Measurements from ENCODE around the gene PADI4.

The PADI4 gene

DNA sequence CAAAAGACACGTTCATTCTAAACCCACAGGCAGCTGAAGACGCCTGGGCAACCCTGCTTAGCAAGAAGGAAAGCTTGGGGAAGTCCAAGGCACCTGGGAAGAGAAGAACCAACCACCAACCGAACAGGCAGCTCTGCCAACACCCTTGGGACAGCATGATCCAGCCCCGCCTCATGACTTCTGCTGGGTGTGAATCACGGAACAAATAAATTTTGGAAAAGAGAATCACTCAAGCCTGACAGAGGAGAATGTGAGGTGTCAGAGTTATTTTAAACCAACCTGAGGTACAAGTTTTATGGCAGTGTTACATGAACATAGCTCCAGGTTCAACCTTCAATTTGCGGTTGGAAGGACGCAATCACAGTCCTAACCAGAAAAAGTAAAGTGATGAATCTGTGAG is 10.0 kb upstream of the PADI4 start:
- peak overlapping the region; percentile 86 for H3K27ac ChIP-seq
- DNase-seq (ENCODE audit: low spot score), result peak; percentile 71
- POLR2A ChIA-PET (ENCODE audit: low non-redundant PET), result interaction anchor here (0.7 kb wide), 1 partner anchor 242 kb away, joined by 3 read pairs; no protein-coding TSS in a partner anchor
- no peak for TF ChIP-seq CTCF (conservative IDR thresholded peaks at IDR 0.05; ENCODE audit: low read depth)
- CTCF ChIA-PET, result no interaction called here

DNA sequence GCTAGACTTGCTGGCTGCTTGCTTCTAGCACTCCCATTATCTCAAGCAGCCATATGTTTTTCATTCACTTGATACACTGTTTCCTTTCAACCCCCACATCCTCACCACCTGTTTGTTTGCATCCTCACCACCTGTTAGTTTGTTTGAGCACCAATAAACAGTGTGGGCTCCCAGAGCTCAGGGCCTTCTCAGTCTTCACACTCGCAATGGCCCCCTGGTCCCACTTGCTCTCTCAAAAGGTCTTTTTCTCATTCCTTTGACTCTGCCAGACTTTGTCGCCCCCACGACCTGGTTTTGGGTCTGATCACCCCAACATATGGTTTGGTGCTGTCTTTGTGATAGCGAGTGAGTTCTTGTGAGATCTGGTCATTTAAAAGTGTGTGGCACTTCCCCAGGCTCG is 6.2 kb upstream of the PADI4 start:
- CTCF ChIA-PET, result no interaction called here

DNA sequence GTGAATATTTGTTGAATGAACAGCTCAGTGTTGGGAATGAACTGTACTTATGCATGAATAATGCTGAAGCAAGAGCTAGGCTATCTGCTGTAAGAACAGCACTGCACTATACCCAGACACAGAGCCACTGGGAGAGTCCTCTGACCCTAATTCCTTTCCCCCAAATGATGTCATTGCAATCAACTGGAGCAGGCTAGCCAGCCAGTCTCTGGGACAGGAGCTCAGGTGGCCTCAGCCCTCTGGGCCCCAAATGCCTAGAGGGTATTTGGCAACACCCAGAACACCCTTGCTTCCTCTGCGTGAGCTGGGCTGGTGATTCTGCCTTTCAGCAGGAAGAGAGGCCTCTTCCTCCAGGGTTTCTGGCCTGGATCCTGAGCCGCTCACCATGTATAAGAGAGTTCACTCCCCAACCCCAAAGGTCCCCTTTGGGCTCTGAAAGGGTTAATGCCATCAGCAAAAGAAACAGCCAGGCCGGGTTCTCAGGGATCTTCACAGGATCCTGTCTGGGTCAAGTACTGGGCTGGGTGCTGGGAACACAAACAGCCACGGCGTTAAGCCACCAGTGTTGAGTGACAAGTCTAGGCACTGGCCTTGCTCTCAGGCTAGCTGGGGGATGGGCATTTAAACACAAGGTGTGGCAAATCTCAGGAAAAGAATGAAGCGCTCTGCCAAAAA is 3.7 kb upstream of the PADI4 start:
- CTCF ChIA-PET, result interaction anchor here (0.6 kb wide), 1 partner anchor 167 kb away, joined by 3 read pairs; no protein-coding TSS in a partner anchor
- H3K27ac ChIP-seq, result peak overlapping the region; percentile 93
- TF ChIP-seq CTCF (conservative IDR thresholded peaks at IDR 0.05; ENCODE audit: low read depth), result no peak
- DNase-seq (ENCODE audit: low spot score), result peak; percentile 56
- POLR2A ChIA-PET (ENCODE audit: low non-redundant PET), result no interaction called here

More for the DNA sequence above, 6.2 kb upstream of the PADI4 start:
- no peak for DNase-seq (ENCODE audit: low spot score)
- POLR2A ChIA-PET (ENCODE audit: low non-redundant PET), result no interaction called here
- TF ChIP-seq CTCF (conservative IDR thresholded peaks at IDR 0.05; ENCODE audit: low read depth), result no peak
- H3K27ac ChIP-seq, result no peak overlapping the region

DNA sequence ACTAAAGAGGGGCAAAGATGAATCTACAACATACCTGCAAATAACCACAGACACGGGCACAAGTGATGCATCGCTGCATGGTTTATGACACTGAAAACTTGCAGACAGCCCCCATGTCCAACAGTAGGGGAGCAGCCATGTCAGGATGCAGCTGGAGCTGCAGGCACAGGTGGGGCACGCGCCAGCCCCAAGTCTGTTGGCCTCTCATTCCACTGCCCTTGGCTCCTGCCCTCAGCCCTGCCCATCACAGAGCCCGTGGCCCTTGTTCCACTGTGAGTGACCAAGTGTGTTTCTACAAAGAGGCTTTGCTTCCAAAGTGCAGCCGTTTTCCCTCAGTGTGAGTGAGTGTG is 3.2 kb upstream of the PADI4 start:
- TF ChIP-seq CTCF (conservative IDR thresholded peaks at IDR 0.05; ENCODE audit: low read depth), result no peak
- no peak for DNase-seq (ENCODE audit: low spot score)
- ChIA-PET POLR2A (ENCODE audit: low non-redundant PET) (no interaction called here), CTCF (no interaction called here)
- peak overlapping the region; percentile 93 for H3K27ac ChIP-seq

DNA sequence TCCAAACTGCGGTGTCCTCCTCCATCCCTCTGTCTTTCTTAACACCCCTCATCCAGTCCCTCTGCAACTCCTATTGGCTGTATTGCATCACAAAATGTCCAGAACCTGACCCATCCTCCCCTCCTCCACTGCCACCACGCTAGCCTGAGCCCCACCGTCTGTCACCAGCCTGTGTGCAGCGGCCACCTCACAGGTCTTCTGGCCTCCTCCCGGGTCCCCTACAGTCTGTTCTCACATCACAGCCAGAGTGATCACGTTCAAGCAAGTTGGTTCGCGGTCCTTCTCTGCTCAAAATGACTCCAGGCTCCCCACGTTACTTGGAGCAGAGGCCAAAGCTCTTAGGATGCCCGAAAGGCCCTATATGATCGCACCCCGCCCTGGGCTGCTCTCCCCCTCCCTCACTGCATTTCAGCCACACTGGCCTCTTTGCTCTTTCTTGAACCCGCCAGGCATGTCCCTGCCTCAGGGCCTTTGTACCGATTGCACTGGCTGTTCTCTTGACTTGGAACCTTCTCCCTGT is 2.4 kb upstream of the PADI4 start:
- no peak for TF ChIP-seq CTCF (conservative IDR thresholded peaks at IDR 0.05; ENCODE audit: low read depth)
- ChIA-PET POLR2A (ENCODE audit: low non-redundant PET) (no interaction called here), CTCF (no interaction called here)
- DNase-seq (ENCODE audit: low spot score), result no peak
- H3K27ac ChIP-seq, result peak overlapping the region; percentile 93

GRCh38 chr1:17306407-17306806 is 1.6 kb upstream of the PADI4 start:
- ChIA-PET POLR2A (ENCODE audit: low non-redundant PET) (no interaction called here), CTCF (no interaction called here)
- no peak for TF ChIP-seq CTCF (conservative IDR thresholded peaks at IDR 0.05; ENCODE audit: low read depth)
- DNase-seq (ENCODE audit: low spot score), result no peak
- no peak overlapping the region for H3K27ac ChIP-seq
